Activated naive CD8-positive, alpha-beta T cell treated with anti-CD3 and anti-CD28 coated beads for 36 hours (primary cell): Measurements from ENCODE around the gene CDK19. TPM values are rescaled to one million over a fixed set of nuclear protein-coding genes. Genes with fewer than 3 reads are reported as not detected.
"Not testable (repeated sequence)": the region's sequence is repeated elsewhere in the genome, so short reads cannot be mapped to it uniquely, and the experiment has no call there.

Source experiments
- DNase-seq: peaks from one replicate; pipeline ENCODE4 v3.0.0; 2021
- H3K27ac Mint-ChIP-seq: one replicate; pipeline ENCODE4 v1.8.0; 2022; ENCODE audit warnings: mild to moderate bottlenecking, moderate library complexity, mixed read lengths
- H3K27me3 Mint-ChIP-seq: one replicate; pipeline ENCODE4 v1.8.0; 2022; ENCODE audit warnings: mild to moderate bottlenecking, mixed read lengths
- H3K36me3 Mint-ChIP-seq: one replicate; pipeline ENCODE4 v1.8.0; 2021; ENCODE audit warnings: mild to moderate bottlenecking, mixed read lengths
- H3K4me1 Mint-ChIP-seq: one replicate; pipeline ENCODE4 v1.8.0; 2021; ENCODE audit warnings: mixed read lengths
- H3K4me3 Mint-ChIP-seq: one replicate; pipeline ENCODE4 v1.8.0; 2022; ENCODE audit warnings: mild to moderate bottlenecking, moderate library complexity, mixed read lengths
- H3K9me3 Mint-ChIP-seq: one replicate; pipeline ENCODE4 v1.8.0; 2022; ENCODE audit warnings: mixed read lengths
- total RNA-seq, 2 experiments: library from RNA; stranded (reverse); gene quantifications; one replicate each; pipeline ENCODE4 v1.2.3, GENCODE V29; 2021

Gene CDK19
- total RNA-seq = 1 to 10 TPM; 8.8 to 9.2 TPM

DNA sequence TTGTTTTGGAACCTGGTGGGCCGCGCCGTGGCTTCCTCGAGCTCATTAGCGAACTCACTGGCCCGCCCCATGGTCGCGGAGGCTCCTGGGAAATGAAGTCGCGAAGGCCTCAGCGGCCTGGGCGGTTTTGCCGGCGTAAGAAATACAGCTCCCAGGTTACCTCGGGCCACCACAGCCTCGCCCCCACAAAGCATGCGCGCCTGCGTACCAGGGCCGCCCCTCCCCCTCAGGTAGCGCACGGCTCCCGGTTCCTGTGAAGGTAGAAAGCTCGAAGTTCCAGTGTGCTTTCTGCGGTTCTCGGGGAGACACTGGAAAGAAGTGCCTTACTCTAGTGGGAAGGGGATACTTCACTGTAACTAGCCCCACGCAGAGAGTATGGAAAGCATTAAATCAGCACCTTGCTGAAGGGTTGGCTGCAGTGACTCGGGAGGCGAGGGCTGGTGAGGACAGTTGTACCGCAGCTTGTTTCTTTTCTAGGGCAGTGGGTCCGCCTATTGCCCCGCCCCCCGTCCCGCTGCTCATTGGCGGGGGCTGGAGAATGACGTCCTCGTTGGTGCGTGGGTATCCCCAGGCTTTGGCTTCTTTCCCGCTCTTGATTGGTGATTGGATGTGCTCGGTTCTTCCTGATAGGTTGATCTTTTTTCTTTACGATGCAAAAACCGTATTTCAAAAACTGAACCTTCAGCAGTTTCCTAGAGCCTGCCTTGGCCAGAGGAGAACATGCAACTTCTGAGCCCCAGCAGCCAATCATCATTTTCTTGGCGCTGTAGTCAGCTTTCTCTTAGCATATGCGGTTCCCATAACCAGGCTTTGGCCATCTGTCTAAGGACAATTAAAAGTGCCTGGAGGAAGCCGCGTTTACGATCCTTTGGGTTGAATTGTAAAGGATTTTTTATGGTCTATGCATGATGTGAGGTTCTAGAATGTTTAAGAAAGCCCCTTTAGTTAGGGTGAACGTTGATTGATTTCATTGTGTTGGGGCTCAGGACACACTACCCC, at the start of gene CDK19:
TSS of gene CDK19 (minus strand) at position 59 of the 999 bp plus-strand sequence. CDS start 333 bp downstream, outside the sequence.
- DNase-seq = peak; percentile 97
- Mint-ChIP-seq H3K27me3 (peaks cover 7% of the 10 kb centered on the region), H3K4me1 (peaks cover 22% of the 10 kb centered on the region), H3K27ac (peak within 1 kb of the TSS; percentile 98), H3K9me3 (no peaks in the 10 kb centered on the region), H3K4me3 (peak within 1 kb of the TSS; percentile 95), H3K36me3 (no peaks in the 10 kb centered on the region)

DNA sequence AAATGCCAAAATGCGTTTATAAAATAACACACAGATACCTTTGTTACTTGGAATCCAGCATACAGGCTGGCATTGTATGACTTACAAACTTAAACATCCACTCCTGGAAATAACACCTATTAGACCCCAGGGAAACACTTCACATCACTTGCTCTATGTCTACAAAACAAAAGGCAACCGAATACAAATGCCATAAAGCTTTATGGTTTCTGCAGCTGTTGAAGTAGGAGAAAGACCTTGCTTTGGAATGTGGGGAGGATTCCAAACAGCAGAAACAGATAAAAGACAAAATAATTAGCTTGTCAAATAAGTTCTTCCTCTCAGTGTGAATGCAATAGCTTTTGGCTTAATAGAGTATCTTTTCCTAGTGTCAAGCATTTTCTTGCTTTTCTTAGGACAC, 49.6 kb upstream of the CDK19 start:
- DNase-seq = no peak
- Mint-ChIP-seq H3K9me3 (no peaks in the 10 kb centered on the region), H3K27ac (no peak overlapping the region), H3K4me3 (no peak overlapping the region), H3K27me3 (no peaks in the 10 kb centered on the region), H3K36me3 (no peaks in the 10 kb centered on the region), H3K4me1 (peaks cover 9% of the 10 kb centered on the region)

DNA sequence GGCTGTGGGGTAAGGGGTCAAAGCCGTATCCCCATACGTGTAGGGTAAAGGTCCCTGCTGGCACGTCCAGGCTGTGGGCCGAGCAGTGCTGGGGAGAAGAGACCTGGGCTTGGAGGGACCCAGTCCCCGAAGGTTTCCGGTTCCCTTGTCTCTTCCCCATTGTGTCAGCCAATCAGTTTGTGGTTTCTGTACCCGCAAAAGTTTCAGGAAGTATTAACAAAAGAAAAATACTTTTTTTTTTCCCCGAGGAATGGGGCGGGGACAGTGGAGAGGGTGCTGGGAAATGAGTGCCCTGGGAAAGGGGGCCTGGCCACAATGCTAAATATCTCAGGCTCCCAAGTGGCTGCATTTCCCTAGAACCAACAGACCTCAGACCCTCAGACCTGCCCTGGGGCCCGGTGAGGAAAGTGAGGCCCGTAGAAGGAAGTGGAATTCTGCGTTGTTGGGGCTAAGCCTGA, 44.1 kb upstream of the CDK19 start:
- Mint-ChIP-seq H3K4me1 (peaks cover 9% of the 10 kb centered on the region), H3K4me3 (no peak overlapping the region), H3K9me3 (no peaks in the 10 kb centered on the region), H3K27ac (peak overlapping the region; percentile 52), H3K27me3 (no peaks in the 10 kb centered on the region), H3K36me3 (no peaks in the 10 kb centered on the region)
- DNase-seq = no peak

DNA sequence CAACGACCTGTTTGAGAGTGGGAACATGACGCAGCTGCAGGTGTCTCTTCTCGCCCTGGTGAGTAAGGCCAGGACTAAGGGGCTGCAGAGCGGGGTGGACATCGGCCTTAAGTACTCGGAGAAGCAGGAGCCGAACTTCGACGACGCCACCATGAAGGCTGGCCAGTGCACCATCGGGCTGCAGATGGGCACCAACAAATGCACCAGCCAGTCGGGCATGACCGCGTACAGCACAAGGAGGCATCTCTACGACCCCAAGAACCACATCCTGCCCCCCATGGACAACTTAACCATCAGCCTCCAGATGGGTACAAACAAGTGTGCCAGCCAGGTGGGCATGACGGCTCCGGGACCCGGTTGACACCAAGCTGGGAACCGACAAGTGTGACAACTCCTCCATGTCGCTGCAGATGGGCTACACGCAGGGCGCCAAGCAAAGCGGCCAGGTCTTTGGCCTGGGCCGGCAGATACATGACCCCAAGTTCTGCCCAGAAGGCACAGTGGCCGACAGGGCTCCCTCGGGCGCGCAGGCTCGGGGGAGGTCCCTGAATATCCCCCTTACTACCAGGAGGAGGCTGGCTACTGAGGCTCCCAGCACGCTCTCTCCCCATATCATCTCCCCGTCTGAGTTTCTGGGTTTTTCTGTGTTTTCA, 43.4 kb upstream of the CDK19 start:
- Mint-ChIP-seq H3K27me3 (no peaks in the 10 kb centered on the region), H3K4me3 (no peak overlapping the region), H3K9me3 (no peaks in the 10 kb centered on the region), H3K36me3 (no peaks in the 10 kb centered on the region), H3K4me1 (peaks cover 9% of the 10 kb centered on the region), H3K27ac (peak overlapping the region; percentile 52)
- DNase-seq = no peak

DNA sequence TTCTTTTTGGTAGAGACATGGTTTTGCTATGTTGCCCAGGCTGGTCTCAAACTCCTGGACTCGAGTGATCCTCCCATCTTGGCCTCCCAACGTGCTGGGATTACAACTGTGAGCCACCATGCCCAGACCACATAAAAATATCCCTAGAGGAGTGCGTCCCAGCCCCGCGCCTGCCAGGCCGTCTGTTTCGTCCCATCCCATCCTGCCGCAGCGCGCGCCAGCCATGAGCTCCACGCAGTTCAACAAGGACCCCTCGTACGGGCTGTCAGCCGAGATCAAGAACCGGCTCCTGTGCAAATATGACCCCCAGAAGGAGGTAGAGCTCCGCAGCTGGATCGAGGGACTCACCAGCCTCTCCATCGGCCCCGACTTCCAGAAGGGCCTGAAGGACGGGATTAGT, 42.7 kb upstream of the CDK19 start:
- Mint-ChIP-seq H3K4me1 (peaks cover 9% of the 10 kb centered on the region), H3K27ac (no peak overlapping the region), H3K36me3 (no peaks in the 10 kb centered on the region), H3K27me3 (no peaks in the 10 kb centered on the region), H3K4me3 (no peak overlapping the region), H3K9me3 (no peaks in the 10 kb centered on the region)
- no peak for DNase-seq

DNA sequence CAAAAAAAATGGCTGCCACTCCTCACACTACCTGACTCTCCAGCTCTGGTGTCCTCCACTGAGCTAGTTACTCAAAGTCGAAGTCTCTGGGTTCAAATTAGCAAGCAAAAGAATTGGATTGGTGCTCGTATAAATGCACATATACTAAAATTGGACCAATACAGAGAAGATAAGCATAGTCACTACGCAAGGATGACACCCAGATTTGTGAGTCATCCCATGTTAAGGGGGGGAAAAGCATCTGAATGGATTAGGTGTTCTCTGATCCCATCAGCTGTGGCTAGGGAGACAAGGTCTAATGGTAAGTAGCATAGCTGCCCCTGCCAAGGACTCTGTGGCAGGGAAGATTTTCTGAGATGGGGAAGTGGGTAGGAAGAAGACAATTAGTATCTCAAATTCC, 41.0 kb upstream of the CDK19 start:
- H3K36me3 Mint-ChIP-seq = no peaks in the 10 kb centered on the region
- no peak for DNase-seq
- H3K4me1 Mint-ChIP-seq = peaks cover 9% of the 10 kb centered on the region
- no peaks in the 10 kb centered on the region for H3K27me3 Mint-ChIP-seq
- no peak overlapping the region for H3K27ac Mint-ChIP-seq
- H3K4me3 Mint-ChIP-seq = no peak overlapping the region
- H3K9me3 Mint-ChIP-seq = no peaks in the 10 kb centered on the region

DNA sequence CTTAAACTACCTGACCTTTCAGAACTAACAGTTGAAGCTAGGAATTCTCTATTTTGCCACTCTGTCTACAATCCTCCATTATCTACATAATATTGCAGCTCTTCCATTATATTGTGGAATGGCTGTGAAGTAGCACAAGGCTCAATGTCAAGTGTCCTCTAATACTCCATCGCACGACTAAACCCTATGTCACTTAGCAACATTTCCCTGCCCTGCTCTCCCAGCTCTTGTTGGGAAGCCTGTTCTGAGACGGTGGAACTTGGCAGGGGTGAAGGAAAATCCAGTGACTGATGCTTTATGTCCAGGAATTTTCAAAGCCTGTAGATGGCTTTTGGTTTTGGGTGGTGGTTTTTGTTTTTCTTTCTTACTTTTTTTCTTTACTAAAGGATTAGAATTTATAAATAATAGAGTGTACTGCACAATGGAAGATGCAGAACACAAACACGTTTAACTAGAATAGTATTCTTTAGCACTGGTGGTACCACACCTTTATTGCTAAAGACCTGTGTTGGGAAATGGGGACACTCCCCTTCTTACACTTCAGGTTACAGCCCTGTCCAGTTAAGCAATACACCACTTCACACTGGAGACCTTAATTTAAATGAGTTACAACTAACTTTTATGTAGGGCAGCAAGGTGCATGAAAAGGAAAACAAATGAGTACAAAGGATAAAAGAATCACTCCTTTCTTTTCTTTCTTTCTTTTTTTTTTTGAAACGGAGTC, 38.6 kb upstream of the CDK19 start:
- Mint-ChIP-seq H3K27me3 (no peaks in the 10 kb centered on the region), H3K27ac (no peak overlapping the region), H3K36me3 (no peaks in the 10 kb centered on the region), H3K4me1 (no peaks in the 10 kb centered on the region), H3K4me3 (no peak overlapping the region), H3K9me3 (no peaks in the 10 kb centered on the region)
- DNase-seq = no peak

DNA sequence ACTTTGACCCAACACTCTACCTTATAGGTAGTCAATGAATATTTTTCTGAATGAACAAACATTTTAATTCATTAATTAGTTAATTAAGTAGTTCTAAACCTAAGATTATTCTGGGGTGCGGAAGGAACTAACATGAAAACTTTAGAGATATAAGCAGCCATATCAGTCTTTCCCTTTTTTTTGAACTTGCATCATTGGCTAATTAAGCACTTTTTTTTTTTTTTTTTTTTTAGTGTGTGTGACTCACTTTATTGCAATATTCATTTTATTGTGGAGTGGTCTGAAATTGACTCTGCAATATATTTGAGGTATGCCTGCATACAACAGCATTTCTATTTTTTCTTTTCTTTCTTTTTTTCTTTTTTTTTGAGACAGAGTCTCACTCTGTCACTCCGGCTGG, 37.5 kb upstream of the CDK19 start:
- H3K4me1 Mint-ChIP-seq = no peaks in the 10 kb centered on the region
- no peak overlapping the region for H3K4me3 Mint-ChIP-seq
- no peak for DNase-seq
- H3K27ac Mint-ChIP-seq = no peak overlapping the region
- no peaks in the 10 kb centered on the region for H3K27me3 Mint-ChIP-seq
- H3K36me3 Mint-ChIP-seq = no peaks in the 10 kb centered on the region
- no peaks in the 10 kb centered on the region for H3K9me3 Mint-ChIP-seq

DNA sequence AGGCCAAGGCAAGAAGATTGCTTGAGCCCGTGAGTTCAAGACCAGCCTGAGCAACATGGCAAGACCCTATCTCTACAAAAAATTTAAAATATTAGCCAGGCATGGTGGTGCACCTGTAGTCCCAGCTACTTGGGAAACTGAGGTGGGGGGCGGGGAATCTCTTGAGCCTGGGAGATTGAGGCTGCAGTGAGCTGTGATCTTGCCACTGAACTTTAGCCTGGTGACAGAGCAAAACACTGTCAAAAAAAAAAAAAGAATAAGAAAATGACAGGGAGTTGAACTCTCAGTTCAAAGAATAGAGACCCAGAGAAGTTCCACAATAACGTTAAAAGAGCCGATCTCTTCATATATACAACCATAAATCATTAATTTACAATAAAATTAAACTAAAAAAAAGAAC, 34.5 kb upstream of the CDK19 start:
- H3K27ac Mint-ChIP-seq = no peak overlapping the region
- H3K4me1 Mint-ChIP-seq = no peaks in the 10 kb centered on the region
- H3K27me3 Mint-ChIP-seq = no peaks in the 10 kb centered on the region
- H3K4me3 Mint-ChIP-seq = no peak overlapping the region
- no peaks in the 10 kb centered on the region for H3K36me3 Mint-ChIP-seq
- H3K9me3 Mint-ChIP-seq = no peaks in the 10 kb centered on the region
- DNase-seq = no peak

DNA sequence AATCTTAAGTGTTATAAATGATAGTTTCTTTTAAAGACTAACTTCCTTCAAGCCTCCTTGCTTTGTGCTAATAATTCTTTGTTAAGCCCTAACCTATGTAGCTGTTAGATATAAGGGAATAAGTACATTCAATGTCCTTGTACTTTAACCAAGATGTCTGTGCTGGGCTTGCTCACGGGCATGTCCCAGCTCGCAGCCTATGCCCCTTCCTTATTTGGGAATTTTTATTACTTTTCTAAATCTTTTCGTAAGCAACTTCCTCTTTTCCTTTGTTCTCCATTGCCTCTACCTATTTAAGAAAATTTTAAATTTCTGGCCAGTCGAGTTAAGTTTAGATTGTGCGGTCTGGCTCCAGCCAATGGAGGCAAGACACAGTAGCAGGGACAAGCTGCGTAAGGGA, 26.0 kb upstream of the CDK19 start:
- Mint-ChIP-seq H3K27me3 (no peaks in the 10 kb centered on the region), H3K36me3 (no peaks in the 10 kb centered on the region), H3K4me1 (no peaks in the 10 kb centered on the region), H3K9me3 (no peaks in the 10 kb centered on the region), H3K4me3 (no peak overlapping the region), H3K27ac (no peak overlapping the region)
- DNase-seq = no peak

DNA sequence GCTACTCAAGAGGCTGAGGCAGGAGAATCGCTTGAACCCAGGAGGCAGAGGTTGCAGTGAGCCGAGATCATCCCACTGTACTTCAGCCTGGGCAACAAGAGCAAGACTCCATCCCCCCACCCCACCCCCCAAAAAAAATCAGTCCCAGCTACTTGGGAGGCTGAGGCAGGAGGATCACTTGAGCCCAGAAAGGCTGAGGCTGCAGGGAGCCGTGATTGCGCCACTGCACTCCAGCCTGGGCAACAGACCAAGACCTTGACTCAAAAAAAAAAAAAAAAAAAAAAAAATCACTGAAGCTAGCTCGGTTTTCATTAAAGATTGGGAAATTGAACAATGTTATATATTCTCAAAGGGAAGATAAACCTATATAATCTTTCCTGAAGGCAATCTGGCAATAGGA, 20.5 kb upstream of the CDK19 start:
- DNase-seq, H3K27ac Mint-ChIP-seq, H3K36me3 Mint-ChIP-seq, H3K4me1 Mint-ChIP-seq, H3K4me3 Mint-ChIP-seq, H3K9me3 Mint-ChIP-seq, H3K27me3 Mint-ChIP-seq: not testable (repeated sequence)

DNA sequence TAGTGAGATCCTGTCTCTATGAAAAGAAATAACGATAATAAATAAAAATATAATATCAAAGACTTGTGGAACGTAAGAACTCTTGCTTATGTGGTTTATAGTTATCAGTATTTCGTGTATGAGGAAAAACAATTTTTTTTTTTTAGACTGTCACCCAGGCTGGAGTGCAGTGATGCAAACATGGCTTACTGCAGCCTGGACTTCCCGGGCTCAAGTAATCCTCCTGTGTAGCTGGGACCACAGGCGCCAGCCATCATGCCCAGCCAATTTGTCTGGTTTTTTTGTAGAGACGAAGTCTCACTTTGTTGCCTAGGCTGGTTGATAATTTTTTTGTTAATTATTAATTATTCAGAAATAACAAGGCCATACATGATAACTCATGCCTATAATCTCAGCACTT, 18.6 kb upstream of the CDK19 start:
- Mint-ChIP-seq H3K36me3 (no peaks in the 10 kb centered on the region), H3K9me3 (no peaks in the 10 kb centered on the region), H3K4me1 (no peaks in the 10 kb centered on the region), H3K27me3 (no peaks in the 10 kb centered on the region), H3K27ac (no peak overlapping the region), H3K4me3 (no peak overlapping the region)
- no peak for DNase-seq

DNA sequence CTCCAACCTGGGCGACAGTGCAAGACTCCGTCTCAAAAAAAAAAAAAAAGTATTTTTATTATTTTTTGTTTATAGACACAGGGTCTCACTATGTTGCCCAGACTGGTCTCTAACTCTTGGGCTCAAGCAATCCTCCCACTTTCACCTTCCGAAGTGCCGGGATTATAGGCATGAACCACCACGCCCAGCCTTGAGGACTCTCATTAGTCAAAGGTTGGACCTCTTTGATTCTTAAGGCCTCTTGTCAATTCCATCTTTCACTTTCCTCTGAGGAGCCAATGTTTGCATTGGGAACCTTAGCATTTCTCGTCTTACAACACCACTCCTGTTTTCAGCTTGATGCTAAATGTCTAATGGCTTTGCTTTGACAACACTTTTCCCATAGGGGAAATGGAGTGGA, 16.1 kb upstream of the CDK19 start:
- Mint-ChIP-seq H3K27me3 (no peaks in the 10 kb centered on the region), H3K4me1 (no peaks in the 10 kb centered on the region), H3K4me3 (no peak overlapping the region), H3K36me3 (no peaks in the 10 kb centered on the region), H3K27ac (no peak overlapping the region), H3K9me3 (no peaks in the 10 kb centered on the region)
- no peak for DNase-seq

DNA sequence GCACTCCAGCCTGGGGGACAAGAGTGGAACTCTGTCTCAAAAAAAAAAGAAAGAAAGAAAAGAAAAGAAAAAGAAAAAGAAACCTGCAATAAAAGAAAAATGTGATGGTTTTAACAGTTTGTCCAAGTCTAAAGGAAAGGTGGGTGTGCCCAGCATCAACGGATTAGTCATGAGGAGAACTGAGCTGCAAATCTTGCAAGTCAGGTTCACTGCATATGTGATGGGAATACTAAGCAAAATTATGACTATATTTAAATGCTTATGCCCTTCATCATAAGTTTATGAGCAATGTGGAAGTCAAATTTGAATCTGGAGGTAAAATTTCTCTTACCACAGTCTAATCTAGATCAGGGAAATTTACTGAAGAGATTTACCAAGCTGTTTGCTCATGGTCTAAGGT, 13.1 kb upstream of the CDK19 start:
- no peak for DNase-seq
- H3K36me3 Mint-ChIP-seq = no peaks in the 10 kb centered on the region
- peaks cover 4% of the 10 kb centered on the region for H3K27me3 Mint-ChIP-seq
- H3K27ac Mint-ChIP-seq = no peak overlapping the region
- no peak overlapping the region for H3K4me3 Mint-ChIP-seq
- H3K4me1 Mint-ChIP-seq = no peaks in the 10 kb centered on the region
- H3K9me3 Mint-ChIP-seq = no peaks in the 10 kb centered on the region
